Esophagus squamous epithelium (tissue), 5 donors: ENCODE measurements around the gene TMEM61. TPM values are rescaled to one million over a fixed set of nuclear protein-coding genes. Genes with fewer than 3 reads are reported as not detected.

Experiments used
- DNase-seq: peaks from one replicate; lab custom pipeline; 2025; lab: John Stamatoyannopoulos, UW
- H3K27ac ChIP-seq, 4 donors: fragments of 200-600 bp; sonication (generic); one replicate each; pipeline ENCODE4 v1.5.1; 2016 to 2019; ENCODE audit warnings: mild to moderate bottlenecking in 1 of 4
- H3K27me3 ChIP-seq, 4 donors: fragments of 200-600 bp; sonication (generic); 1 replicate in 3 of 4; 2 replicates in 1 of 4; pipeline versions ENCODE4 v1.5.1 to v1.6.0; 2017 to 2021; ENCODE audit warnings: antibody characterized with exemption in 1 of 4
- H3K36me3 ChIP-seq, 3 donors: fragments of 200-600 bp; sonication (generic); one replicate each; pipeline ENCODE4 v1.5.1; 2016 to 2019
- H3K4me1 ChIP-seq, 3 donors: fragments of 200-600 bp; sonication (generic); one replicate each; pipeline ENCODE4 v1.5.1; 2017 to 2019
- H3K4me3 ChIP-seq, 4 donors: fragments of 200-600 bp; sonication (generic); 1 replicate in 3 of 4; 2 replicates in 1 of 4; pipeline ENCODE4 v1.5.1; 2016 to 2019; ENCODE audit warnings: mild to moderate bottlenecking in 2 of 4, moderate library complexity in 1 of 4
- H3K9me3 ChIP-seq, 3 donors: fragments of 200-600 bp; sonication (generic); one replicate each; pipeline ENCODE4 v1.5.1; 2016 to 2019
- POLR2A ChIP-seq, 4 donors: fragments of 450-650 bp; IDR thresholded peaks; one replicate each; pipeline ENCODE4 v1.6.1; 2017; ENCODE audit warnings: antibody characterized with exemption in 4 of 4, mild to moderate bottlenecking in 4 of 4, moderate library complexity in 3 of 4
- WGBS, 2 donors: methylation state at CpG; one replicate each; pipeline ENCODE4 v1.1.5; 2018; 5-methylcytosine and 5-hydroxymethylcytosine counted together
- intact Hi-C: fragments of 100-400 bp; cut with DNase I; formaldehyde crosslinking; loops from one replicate; pipeline ENCODE4 v1.15.0; 2022
- total RNA-seq, 4 donors: library from RNA; depleted of rRNA; stranded (reverse); fragments of >200 nt; gene quantifications; one replicate each; pipeline ENCODE4 v1.1.0, GENCODE V29; 2016
- TF ChIP-seq, protein P1 (sequence below), 6 experiments: fragments of 450-650 bp in 4 of 6; fragments of 200-600 bp in 2 of 6; sonication (generic) in 2 of 6; IDR thresholded peaks; one replicate each; pipeline ENCODE4 v1.5.1; 2016 to 2019; ENCODE audit warnings: antibody characterized with exemption in 6 of 6, mild to moderate bottlenecking in 4 of 6, moderate library complexity in 4 of 6
- donor health status: DM: yes; HTN: yes; CAD: no.

TMEM61 gene
- total RNA-seq, 4 donors from 2014 or later, result 0.95 to 2.3 (median 1.0) TPM; not detected in 1

DNA sequence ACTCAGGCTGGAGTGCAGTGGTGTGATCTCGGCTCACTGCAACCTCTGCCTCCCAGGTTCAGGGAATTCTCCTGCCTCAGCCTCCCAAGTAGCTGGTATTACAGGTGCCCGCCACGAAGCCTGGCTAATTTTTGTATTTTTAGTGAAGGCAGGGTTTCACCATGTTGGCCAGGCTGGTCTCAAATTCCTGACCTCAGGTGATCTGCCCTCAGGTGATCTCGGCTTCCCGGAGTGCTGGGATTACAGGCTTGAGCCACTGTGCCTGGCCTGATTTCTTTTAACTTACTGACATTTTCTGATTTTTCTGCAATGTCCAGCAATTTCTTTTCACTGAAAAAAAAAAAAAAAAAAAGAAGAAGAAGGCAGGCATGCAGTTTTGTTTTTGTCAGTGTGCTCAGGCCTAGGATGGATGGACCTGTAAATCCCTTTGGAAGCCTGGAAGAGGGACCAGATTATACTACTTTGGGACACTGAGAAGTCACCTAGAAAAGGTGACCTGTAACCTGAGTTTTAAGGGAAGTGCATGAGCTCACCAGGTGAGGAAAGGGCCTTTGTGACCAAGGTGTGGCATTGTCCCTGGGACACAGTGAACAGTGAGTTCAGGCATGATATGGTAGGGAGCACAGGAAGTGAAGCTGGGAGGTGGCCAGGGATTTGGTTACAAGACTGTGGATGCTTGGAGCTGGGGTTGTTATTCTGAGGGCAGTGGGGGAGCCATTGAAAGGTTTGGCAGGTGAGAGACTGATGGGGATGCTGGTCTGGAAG is 2.7 kb upstream of the TMEM61 start:
- no peak for DNase-seq

DNA sequence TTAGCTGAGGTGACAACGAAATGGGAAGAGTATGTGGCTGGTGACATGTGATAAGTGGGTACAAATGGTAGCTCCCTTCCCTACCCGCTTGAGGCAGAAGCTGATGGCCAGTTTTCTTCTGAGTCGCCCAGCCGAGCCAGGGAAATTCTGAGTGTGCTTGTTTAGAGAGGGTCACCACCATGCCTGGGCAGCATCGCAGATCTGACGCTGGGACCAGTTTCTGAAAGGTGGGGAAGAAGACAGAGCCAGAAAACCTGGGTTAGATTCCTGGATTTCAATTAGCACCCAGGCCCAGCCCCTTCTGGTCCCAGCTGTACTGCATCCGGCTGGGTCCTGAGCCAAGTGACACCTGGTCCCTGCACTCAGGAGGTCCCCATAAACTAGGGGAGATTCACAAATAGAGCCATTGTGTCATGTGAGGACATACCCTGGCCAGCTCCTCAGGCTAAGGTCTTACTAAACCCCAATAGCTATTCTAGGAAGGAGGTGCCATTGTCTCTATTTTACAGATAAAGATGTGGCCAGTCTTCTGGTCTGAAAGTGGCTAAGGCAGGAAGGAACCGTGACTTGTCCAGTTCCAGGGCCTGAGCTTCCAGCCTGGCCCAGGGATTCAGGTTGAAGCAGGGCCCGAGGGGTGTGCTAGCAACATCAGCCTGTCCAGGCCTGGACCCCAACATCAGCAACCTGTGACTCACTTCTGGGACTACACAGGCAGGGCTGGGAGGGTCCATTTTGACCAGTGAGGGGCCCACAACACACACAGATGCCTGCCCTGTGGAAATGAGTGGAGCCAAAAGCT is 1.7 kb upstream of the TMEM61 start:
- intact Hi-C loops, result no loop called here
- no peaks in the 10 kb centered on the region for H3K9me3 ChIP-seq
- H3K27ac ChIP-seq, result peak overlapping the region in 1 of 4 donors; percentile 8
- H3K27me3 ChIP-seq, result peaks cover 0 to 32% (median 0%) of the 10 kb centered on the region in 4 donors
- no peaks in the 10 kb centered on the region for H3K36me3 ChIP-seq
- no peak overlapping the region for H3K4me3 ChIP-seq
- 82 to 90% methylated on average over 4 to 6 of the region's 9 CpGs for WGBS, 2 donors
- DNase-seq, result no peak
- TF ChIP-seq, protein P1, sequence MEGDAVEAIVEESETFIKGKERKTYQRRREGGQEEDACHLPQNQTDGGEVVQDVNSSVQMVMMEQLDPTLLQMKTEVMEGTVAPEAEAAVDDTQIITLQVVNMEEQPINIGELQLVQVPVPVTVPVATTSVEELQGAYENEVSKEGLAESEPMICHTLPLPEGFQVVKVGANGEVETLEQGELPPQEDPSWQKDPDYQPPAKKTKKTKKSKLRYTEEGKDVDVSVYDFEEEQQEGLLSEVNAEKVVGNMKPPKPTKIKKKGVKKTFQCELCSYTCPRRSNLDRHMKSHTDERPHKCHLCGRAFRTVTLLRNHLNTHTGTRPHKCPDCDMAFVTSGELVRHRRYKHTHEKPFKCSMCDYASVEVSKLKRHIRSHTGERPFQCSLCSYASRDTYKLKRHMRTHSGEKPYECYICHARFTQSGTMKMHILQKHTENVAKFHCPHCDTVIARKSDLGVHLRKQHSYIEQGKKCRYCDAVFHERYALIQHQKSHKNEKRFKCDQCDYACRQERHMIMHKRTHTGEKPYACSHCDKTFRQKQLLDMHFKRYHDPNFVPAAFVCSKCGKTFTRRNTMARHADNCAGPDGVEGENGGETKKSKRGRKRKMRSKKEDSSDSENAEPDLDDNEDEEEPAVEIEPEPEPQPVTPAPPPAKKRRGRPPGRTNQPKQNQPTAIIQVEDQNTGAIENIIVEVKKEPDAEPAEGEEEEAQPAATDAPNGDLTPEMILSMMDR (IDR thresholded peaks at IDR 0.05), result no peak
- no peak for TF ChIP-seq POLR2A (IDR thresholded peaks at IDR 0.05)
- peaks cover 6 to 52% (median 16%) of the 10 kb centered on the region in 3 donors for H3K4me1 ChIP-seq

More for the DNA sequence above, 2.7 kb upstream of the TMEM61 start:
- Histone ChIP-seq H3K27me3 (peaks cover 0 to 28% (median 0%) of the 10 kb centered on the region in 4 donors), H3K36me3 (no peaks in the 10 kb centered on the region), H3K9me3 (no peaks in the 10 kb centered on the region), H3K4me3 (no peak overlapping the region), H3K27ac (peak overlapping the region in 1 of 4 donors; percentile 8), H3K4me1 (peaks cover 11 to 62% (median 16%) of the 10 kb centered on the region in 3 donors)
- 66 to 83% methylated on average over 5 of the region's 5 CpGs for WGBS, 2 donors
- intact Hi-C loops, result no loop called here
- TF ChIP-seq POLR2A (IDR thresholded peaks at IDR 0.05), result no peak
- TF ChIP-seq, protein P1 (IDR thresholded peaks at IDR 0.05), result no peak

DNA sequence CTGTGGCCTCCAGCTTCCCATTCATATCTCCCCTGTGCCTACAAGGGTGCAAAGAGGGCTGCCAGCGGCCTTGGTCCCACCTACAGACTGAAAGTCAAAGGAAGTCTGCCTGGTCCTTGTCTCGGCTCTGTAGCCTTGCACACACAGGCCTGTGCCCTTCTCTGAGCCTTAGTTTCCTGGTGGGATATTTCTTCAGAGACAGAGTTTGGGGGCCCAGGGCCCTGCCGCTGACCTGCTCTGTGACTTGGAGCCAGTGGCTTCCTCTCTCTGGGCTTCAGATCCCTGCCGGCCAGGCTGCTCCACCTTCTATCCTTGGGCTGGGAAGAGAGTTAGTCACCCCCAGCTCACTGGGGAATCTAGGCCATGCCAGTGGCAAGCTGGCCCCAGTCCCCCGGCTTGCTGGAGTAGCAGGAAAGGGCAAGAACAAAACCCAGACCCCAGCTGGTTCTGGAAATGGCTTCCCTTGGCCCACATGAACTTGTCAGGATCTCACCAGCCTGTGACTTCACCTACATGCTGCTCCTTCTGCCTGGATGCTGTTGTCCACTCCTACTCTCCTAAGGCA is 1.0 kb upstream of the TMEM61 start:
- peaks cover 6 to 52% (median 16%) of the 10 kb centered on the region in 3 donors for H3K4me1 ChIP-seq
- H3K36me3 ChIP-seq, result no peaks in the 10 kb centered on the region
- H3K4me3 ChIP-seq, result no peak overlapping the region
- no peak for TF ChIP-seq POLR2A (IDR thresholded peaks at IDR 0.05)
- TF ChIP-seq, protein P1 (IDR thresholded peaks at IDR 0.05), result no peak
- intact Hi-C loops, result no loop called here
- no peak overlapping the region for H3K27ac ChIP-seq
- no peaks in the 10 kb centered on the region for H3K9me3 ChIP-seq
- 52% methylated on average over 3 of the region's 5 CpGs; no CpG with 5 or more reads in 1 of the 2 donors for WGBS, 2 donors
- peaks cover 0 to 32% (median 0%) of the 10 kb centered on the region in 4 donors for H3K27me3 ChIP-seq
- DNase-seq, result no peak

DNA sequence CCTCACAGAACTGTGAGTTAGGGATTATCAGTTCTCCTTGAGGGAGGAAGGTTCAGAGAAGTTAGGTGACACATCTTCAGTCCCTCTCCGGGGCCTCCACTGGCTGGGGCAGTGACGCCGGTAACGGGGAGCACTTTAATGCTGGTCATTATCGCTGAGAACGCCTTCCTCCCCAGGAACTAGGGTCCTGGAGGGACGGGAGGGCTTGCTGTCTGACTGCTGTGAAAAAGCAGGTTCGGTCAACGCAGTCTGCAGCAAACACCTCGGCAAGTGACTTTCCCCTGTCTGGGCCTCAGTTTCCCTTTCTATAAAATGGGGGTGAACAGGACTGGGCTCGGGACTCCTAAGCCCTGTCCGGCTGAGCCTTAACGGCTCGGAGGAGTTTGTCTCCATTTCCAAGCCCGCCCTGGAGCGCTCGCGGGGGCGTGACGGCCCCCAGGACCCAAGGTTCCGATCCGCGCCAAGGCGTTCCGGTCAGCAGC is 341 bp upstream of the TMEM61 start:
- peak overlapping the region; percentile 50 to 74 (median 62) for H3K4me3 ChIP-seq
- no peak for DNase-seq
- H3K4me1 ChIP-seq, result peaks cover 6 to 52% (median 16%) of the 10 kb centered on the region in 3 donors
- H3K27ac ChIP-seq, result peak overlapping the region; percentile 73 to 81 (median 76)
- WGBS, 2 donors, result 5 to 49% methylated on average over 6 to 18 of the region's 25 CpGs
- no peaks in the 10 kb centered on the region for H3K36me3 ChIP-seq
- TF ChIP-seq, protein P1 (IDR thresholded peaks at IDR 0.05), result no peak
- TF ChIP-seq POLR2A (IDR thresholded peaks at IDR 0.05), result no peak
- no peaks in the 10 kb centered on the region for H3K9me3 ChIP-seq
- intact Hi-C loops, result no loop called here
- H3K27me3 ChIP-seq, result peaks cover 0 to 32% (median 0%) of the 10 kb centered on the region in 4 donors
